HFF-Myc (cell line): ENCODE results near the gene SPACDR.

Experiments used
- DNase-seq: peaks from one replicate; pipeline ENCODE4 v3.0.0-alpha.2; 2011; ENCODE audit warnings: low read depth; ENCODE audit errors: extremely low read depth
- H3K4me3 ChIP-seq: replicated peaks from 2 replicates; pipeline ENCODE4 v1.5.1; 2011; ENCODE audit warnings: low read depth, mild to moderate bottlenecking, control low read depth, low read length
- CTCF ChIP-seq: IDR thresholded peaks from 2 replicates; pipeline ENCODE4 v1.5.1; 2012; ENCODE audit warnings: mild to moderate bottlenecking, low read depth, low read length, control low read depth; ENCODE audit errors: missing control alignments

SPACDR gene

DNA sequence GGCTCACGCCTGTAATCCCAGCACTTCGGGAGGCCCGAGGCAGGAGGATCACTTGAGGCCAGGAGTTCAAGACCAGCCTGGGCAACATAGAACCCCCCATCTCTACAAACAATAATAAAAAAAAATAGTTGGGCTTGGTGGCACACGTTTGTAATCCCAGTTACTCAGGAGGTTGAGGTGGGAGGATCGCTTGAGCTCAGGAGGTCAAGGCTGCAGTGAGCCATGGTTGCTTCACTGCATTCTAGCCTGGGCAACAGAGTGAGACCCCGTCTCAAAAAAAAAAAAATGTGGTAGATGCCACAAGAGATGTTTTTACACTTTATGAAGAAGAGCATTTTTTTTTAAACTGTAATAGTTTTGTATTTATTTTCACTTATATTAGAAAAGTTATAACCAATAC, 32.4 kb upstream of the SPACDR start:
- no peak for TF ChIP-seq CTCF
- no peak for DNase-seq
- no peak overlapping the region for H3K4me3 ChIP-seq

GRCh38 chr7:100493476-100494264, 29.6 kb upstream of the SPACDR start:
- no peak overlapping the region for H3K4me3 ChIP-seq
- no peak for DNase-seq
- no peak for TF ChIP-seq CTCF

DNA sequence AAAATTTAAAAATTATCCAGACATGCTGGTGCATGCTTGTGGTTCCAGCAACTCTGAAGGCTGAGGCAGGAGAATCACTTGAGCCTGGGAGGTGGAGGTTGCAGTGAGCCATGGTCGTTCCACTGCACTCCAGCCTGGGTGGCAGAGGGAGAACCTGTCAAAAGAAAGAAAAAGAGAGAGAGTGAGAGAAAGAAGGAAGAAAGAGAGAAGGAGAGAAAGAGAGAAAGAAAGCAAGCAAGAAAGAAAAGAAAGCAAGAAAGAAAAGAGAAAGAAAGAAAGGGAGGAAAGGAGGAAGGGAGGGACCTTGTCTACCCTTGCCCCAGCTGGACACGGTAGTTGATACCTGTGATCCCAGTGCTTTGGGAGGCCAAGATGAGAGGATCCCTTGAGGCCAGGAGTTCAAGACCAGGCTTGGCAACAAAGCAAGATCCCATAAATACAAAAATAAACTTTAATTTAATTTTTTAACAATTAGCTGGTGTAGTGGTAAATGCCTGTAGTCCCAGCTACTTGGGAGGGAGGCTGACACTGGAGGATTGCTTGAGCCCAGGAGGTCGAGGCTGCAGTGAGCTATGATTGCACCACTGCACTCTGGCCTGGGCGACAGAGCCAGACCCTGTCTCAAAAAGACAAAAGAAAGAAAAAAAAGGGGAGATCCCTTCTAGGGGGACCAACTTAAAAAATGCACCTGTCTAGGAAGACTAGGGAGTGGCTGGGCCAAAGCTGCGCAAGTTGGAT, 28.8 kb upstream of the SPACDR start:
- TF ChIP-seq CTCF, result no peak
- no peak overlapping the region for H3K4me3 ChIP-seq

DNA sequence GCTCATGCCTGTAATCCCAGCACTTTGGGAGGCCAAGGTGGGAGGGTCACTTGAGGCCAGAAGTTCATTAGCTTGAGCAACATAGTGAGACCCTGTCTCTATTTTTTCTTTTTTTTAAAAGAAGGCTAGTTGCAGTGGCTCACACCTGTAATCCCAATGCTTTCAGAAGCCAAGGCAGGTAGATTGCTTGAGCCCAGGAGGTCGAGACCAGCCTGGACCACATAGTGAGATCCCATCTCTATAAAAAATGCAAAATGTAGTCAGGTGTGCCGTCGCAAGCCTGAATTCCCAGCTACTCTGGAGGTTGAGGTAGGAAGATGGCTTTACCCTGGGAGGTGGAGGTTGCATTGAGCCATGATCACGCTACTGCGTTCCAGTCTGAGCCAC, 27.1 kb upstream of the SPACDR start:
- TF ChIP-seq CTCF, result no peak
- no peak for DNase-seq
- no peak overlapping the region for H3K4me3 ChIP-seq

More for the DNA sequence above, 28.8 kb upstream of the SPACDR start:
- no peak for DNase-seq

GRCh38 chr7:100490483-100491191, 26.6 kb upstream of the SPACDR start:
- DNase-seq, result no peak
- no peak overlapping the region for H3K4me3 ChIP-seq

DNA sequence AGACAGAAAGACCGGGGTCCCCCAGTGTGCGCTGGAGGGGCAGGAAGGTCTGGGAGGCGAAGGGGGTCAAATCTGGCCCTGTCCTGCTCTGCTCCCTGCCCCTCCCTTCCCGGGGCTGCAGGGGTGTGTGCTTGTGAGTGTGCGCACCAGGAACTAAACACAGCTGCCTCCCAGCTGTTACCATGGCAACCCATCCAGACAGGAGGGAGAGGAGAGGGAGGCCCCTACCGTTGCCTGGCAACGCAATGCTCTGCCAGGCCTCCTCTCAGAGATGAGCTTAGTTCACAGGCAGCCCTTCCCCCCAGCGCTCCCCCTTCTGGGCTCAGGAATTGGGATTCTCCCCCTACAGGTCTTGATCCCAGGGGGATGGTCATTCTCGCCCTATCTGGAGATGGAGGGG, 25.8 kb upstream of the SPACDR start:
- no peak for TF ChIP-seq CTCF
- H3K4me3 ChIP-seq, result no peak overlapping the region
- peak; percentile 92 for DNase-seq

More at GRCh38 chr7:100490483-100491191, 26.6 kb upstream of the SPACDR start:
- TF ChIP-seq CTCF, result no peak
